ENCODE results near the gene DDX10.

Gene DDX10

DNA sequence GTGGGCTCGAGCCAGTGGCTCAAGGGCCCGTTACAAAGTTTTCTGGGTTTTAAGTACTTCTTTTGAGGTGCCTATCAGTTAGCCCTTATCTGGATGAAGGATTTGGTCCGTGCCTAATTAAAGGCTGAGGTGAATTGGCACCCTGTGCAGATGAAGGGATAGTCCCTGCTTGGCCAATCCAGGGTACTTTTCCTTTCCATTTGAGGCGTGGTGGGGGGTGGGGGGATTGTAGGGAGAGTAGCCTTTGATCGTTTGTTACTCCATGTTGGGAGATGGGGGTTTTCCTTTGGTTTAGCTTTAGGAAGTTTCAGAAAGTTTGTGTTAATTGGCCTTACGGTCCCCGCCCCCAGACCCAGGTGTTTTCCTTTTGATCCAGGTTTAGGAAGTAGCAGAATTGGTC is 170.8 kb downstream of the DDX10 start:
- H3K4me3 ChIP-seq (ENCODE audit: low read length) = no peak overlapping the region
- no peak for DNase-seq (ENCODE audit: low read depth)
- TF ChIP-seq, protein P1, sequence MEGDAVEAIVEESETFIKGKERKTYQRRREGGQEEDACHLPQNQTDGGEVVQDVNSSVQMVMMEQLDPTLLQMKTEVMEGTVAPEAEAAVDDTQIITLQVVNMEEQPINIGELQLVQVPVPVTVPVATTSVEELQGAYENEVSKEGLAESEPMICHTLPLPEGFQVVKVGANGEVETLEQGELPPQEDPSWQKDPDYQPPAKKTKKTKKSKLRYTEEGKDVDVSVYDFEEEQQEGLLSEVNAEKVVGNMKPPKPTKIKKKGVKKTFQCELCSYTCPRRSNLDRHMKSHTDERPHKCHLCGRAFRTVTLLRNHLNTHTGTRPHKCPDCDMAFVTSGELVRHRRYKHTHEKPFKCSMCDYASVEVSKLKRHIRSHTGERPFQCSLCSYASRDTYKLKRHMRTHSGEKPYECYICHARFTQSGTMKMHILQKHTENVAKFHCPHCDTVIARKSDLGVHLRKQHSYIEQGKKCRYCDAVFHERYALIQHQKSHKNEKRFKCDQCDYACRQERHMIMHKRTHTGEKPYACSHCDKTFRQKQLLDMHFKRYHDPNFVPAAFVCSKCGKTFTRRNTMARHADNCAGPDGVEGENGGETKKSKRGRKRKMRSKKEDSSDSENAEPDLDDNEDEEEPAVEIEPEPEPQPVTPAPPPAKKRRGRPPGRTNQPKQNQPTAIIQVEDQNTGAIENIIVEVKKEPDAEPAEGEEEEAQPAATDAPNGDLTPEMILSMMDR (conservative IDR thresholded peaks at IDR 0.05; ENCODE audit: low read length) = no peak

DNA sequence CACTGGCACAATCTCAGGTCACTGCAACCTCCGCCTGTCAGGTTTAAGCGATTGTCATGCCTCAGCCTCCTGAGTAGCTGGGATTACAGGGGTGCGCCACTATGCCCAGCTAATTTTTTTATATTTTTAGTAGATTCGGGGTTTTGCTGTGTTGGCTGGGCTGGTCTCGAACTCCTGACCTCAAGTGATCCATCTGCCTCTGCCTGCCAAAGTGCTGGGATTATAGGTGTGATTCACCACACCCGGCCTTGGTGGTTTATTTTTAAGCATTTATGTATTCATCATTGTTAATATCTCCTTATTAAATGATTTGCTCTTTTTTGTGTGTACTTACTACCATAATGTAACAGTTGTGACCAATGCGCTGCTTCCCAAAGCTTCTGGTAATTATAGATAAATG is 171.7 kb downstream of the DDX10 start:
- TF ChIP-seq, protein P1 (conservative IDR thresholded peaks at IDR 0.05; ENCODE audit: low read length) = no peak
- DNase-seq (ENCODE audit: low read depth) = no peak

DNA sequence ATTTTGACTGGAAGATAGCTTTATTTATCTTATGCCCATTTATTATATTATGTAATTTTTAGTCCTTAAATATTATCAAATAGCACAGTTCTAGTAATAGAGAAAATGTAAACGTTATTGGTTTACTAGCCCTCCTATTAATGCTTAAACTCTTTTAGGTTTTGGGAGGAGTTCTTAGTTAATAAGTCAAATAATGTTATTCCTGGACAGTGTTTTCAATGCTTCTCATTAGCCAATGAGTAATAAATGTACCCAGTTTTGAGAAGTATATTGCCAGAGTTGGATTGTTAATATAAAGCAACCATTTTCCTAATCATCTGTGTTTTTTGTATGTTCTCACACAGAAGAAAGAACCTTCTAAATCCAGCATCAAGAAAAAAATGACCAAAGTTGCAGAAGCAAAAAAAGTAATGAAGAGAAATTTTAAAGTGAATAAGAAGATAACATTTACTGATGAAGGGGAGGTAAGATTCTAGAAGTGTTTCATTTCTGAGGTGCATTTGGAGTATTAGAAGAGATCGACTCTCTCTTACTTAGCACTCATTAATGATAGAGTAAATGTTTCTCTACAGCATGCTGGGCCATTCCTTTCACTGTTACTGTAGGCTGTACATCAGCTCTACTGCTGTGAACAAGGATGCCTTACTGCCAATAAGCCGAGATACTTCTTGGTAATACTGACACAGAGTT is 173.4 kb downstream of the DDX10 start:
- TF ChIP-seq, protein P1 (conservative IDR thresholded peaks at IDR 0.05; ENCODE audit: low read length) = no peak
- H3K4me3 ChIP-seq (ENCODE audit: low read length) = no peak overlapping the region

More for the DNA sequence above, 171.7 kb downstream of the DDX10 start:
- no peak overlapping the region for H3K4me3 ChIP-seq (ENCODE audit: low read length)

DNA sequence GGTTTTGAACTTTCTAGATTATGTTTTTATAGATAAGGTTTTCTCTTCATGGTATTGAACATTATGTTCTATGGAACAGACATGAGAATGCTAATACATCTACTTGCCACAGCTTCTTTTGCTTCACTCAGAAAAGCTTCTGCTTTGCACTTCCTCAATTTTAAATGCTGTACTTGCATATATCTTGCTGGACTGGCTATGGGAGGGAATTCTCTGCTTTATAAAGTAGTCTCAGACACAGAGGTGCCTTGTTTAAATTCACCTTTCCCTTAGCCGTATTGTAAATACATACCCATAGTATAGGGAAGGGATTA is 173.9 kb downstream of the DDX10 start:
- no peak for DNase-seq (ENCODE audit: low read depth)
- TF ChIP-seq, protein P1 (conservative IDR thresholded peaks at IDR 0.05; ENCODE audit: low read length) = no peak
- H3K4me3 ChIP-seq (ENCODE audit: low read length) = no peak overlapping the region

More for the DNA sequence above, 173.4 kb downstream of the DDX10 start:
- DNase-seq (ENCODE audit: low read depth) = no peak

DNA sequence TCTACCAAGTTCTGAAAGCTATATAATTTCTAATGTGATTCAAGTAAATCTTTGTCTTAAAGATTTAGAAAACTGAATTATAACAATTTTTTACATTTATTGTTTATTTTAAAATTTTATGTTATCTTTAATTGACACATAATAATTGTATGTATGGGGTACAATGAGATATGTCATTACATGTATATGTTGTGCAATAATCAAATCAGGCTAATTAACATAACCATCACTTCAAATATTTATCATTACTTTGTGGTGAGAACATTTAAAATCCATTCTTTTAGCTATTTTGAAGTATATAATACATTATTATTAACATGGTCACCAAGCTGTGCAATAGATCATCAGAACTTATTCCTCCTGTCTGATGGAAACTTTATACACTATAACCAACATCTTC is 181.1 kb downstream of the DDX10 start:
- H3K4me3 ChIP-seq (ENCODE audit: low read length) = no peak overlapping the region
- DNase-seq (ENCODE audit: low read depth) = no peak
- TF ChIP-seq, protein P1 (conservative IDR thresholded peaks at IDR 0.05; ENCODE audit: low read length) = no peak

DNA sequence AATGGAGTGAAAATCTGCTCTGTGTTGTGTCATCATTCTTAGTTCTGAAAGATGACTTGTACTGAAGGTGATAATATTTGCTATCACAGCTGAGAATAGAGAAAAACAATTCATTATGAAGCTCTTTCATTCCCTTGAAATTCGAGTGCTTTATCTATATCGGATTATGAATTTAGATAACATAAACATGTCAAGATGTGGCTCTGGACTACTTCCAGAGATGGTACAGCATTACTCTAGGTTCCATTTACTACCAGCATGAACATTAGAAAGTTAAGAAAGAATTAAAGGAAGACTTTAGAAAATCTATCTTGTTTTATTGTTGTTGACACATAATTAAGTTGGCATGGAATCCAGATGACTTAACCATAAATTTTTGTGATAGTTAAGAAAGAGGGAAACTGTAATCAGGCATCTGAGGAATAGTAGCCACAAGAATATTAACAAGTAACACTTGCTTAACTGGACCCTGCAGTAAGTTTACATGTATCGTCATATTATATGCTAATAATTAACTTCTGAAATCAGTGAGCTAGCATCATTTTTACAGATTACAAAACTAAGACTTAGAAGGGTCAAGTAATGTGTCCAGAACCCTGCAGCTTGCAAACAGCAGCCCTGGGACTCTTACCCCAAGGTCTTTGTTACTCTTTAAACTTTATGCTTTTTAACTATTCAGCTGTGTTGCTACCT is 182.6 kb downstream of the DDX10 start:
- DNase-seq (ENCODE audit: low read depth) = no peak
- H3K4me3 ChIP-seq (ENCODE audit: low read length) = no peak overlapping the region
- TF ChIP-seq, protein P1 (conservative IDR thresholded peaks at IDR 0.05; ENCODE audit: low read length) = no peak

DNA sequence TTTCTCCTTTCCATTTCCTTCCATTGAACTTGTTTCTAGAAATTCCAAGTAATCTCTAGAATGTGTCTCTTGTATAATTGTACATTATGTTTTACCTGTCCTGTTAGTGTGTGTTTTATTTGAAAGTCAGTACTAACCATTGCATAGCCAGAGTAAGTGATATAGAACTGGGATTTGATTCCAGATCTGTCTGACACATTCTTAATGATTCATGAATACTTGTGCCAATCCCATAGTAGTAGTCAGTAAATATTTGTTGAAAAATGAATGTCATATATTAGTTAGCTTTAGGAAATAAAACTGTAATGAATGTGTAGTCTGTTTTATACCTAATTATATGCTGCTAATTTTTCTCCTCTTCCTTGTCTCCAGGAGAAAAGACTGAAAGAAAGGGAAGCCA is 186.9 kb downstream of the DDX10 start:
- DNase-seq (ENCODE audit: low read depth) = no peak
- no peak overlapping the region for H3K4me3 ChIP-seq (ENCODE audit: low read length)
- TF ChIP-seq, protein P1 (conservative IDR thresholded peaks at IDR 0.05; ENCODE audit: low read length) = no peak
